T-helper 17 cell (primary cell): Measurements from ENCODE around the gene NUCB1. TPM values are rescaled to one million over a fixed set of nuclear protein-coding genes. Genes with fewer than 3 reads are reported as not detected.
"Not testable (repeated sequence)": the region's sequence is repeated elsewhere in the genome, so short reads cannot be mapped to it uniquely, and the experiment has no call there.

Source experiments
- ATAC-seq: fragments of 150-1000 bp; cut with Tn5 transposase; 2 replicates; pipeline ENCODE4 v1.10.0; 2021; ENCODE audit warnings: mild to moderate bottlenecking, moderate library complexity
- DNase-seq, 3 donors: peaks; one replicate each; pipeline versions ENCODE4 v3.0.0 to v3.0.0-alpha.2; 2020 to 2021
- H3K9me3 ChIP-seq: one replicate; pipeline ENCODE4 v1.7.0; 2013; ENCODE audit warnings: low read length, mild to moderate bottlenecking; ENCODE audit not compliant: control insufficient read depth, poor library complexity, severe bottlenecking
- H3K27ac Mint-ChIP-seq: one replicate; pipeline ENCODE4 v1.8.0; 2022; ENCODE audit warnings: mild to moderate bottlenecking, moderate library complexity, mixed read lengths
- H3K27me3 Mint-ChIP-seq: one replicate; pipeline ENCODE4 v1.8.0; 2022; ENCODE audit warnings: mixed read lengths
- H3K36me3 Mint-ChIP-seq: one replicate; pipeline ENCODE4 v1.8.0; 2022; ENCODE audit warnings: low read depth, mixed read lengths
- H3K4me1 Mint-ChIP-seq: one replicate; pipeline ENCODE4 v1.8.0; 2022; ENCODE audit warnings: mild to moderate bottlenecking, mixed read lengths
- H3K4me3 Mint-ChIP-seq: one replicate; pipeline ENCODE4 v1.8.0; 2022; ENCODE audit warnings: mild to moderate bottlenecking, moderate library complexity, mixed read lengths
- total RNA-seq, 4 donors: library from RNA in 2 of 4; stranded (reverse) in 2 of 4; gene quantifications; one replicate each; pipeline ENCODE4 v1.2.3 and lab custom pipeline; 2022 to 2026

Gene NUCB1
- total RNA-seq, 2 donors from 2014 or later = 118 to 135 TPM

DNA sequence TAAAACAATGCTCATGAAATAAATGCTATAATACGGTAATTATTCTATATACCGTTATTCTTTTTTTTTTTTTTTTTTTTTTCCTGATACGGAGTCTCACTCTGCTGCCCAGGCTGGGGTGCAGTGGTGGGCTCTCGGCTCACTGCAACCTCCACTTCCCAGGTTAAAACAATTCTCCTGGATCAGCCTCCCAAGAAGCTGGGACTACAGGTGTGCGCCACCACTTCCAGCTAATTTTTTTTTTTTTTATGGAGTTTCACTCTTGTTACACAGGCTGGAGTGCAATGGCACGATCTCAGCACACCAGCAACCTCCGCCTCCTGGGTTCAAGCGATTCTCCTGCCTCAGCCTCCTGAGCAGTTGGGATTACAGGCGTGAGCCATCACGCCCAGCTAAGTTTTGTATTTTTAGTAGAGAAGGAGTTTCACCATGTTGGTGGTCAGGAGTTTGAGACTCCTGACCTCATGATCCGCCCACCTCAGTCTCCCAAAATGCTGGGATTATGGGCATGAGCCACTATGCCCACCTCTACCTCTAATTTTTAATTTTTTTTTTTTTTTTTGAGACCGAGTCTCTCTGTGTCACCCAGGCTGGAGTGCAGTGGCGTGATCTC, 21.0 kb upstream of the NUCB1 start:
- peak overlapping the region; percentile 70 for H3K4me3 Mint-ChIP-seq
- H3K27me3 Mint-ChIP-seq = no peaks in the 10 kb centered on the region
- H3K4me1 Mint-ChIP-seq = peaks cover 39% of the 10 kb centered on the region
- DNase-seq (no peak), ATAC-seq (no peak)
- H3K36me3 Mint-ChIP-seq = peaks cover 9% of the 10 kb centered on the region
- H3K9me3 ChIP-seq = no peaks in the 10 kb centered on the region
- H3K27ac Mint-ChIP-seq = peak overlapping the region; percentile 99

DNA sequence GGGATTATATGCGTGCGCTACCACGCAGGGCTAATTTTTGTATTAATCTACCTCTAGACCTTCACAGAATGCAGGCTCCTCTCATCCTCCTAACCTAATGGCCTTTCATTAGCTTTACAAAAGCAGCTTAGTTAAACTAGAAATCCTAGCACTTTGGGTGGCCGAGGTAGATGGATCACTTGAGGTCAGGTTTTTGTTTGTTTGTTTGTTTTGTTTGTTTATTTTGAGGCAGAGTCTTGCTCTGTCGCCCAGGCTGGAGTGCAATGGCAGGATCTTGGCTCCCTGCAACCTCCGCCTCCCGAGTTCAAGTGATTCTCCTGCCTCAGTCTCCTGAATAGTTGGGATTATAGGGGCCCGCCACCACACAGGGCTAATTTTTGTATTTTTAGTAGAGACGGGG, 20.4 kb upstream of the NUCB1 start:
- H3K9me3 ChIP-seq, ATAC-seq, H3K36me3 Mint-ChIP-seq, H3K27me3 Mint-ChIP-seq, DNase-seq: not testable (repeated sequence)
- H3K4me3 Mint-ChIP-seq = peak overlapping the region; percentile 47
- H3K27ac Mint-ChIP-seq = peak overlapping the region; percentile 99
- peaks cover 33% of the 10 kb centered on the region for H3K4me1 Mint-ChIP-seq

DNA sequence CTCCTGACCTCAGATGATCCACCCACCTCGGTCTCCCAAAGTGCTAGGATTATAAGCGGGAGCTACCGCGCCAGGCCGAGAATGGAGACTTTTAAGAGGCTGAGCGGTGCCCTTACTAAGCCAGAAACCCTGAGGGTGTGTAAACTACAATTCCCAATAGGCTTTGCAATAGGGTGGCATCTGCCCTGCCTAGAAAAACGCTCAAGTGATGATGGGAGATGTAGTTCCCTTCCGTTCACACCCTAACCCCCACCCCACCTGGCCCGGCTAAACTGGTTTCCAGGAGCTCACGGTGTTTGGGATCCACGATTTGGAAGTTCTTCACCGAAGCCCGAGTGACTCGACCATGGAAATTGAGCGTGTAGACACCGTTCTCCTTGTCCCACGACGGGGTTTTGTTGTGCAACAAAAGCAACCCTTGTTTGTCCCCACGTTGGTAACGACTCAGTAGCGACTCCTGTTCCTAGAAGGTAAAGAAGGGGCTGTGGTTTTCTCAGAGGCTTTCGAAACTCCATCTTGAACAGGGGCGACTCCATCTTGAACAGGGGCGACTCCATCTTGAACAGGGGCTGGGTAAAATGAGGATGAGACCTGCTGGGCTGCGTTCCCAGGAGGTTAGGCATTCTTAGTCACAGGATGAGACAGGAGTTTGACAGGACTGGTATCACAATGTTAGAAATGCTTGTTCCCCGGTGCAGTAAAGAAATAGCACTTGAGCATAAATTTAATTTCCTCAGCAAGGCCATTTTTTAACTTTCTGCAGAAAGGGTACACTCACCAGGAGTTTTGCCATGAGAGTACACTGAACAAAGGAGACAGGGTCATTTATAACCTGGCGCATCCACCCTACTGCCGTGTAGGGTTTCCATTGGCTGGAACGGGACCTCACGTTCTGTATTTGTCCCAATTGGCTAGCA, 18.1 kb upstream of the NUCB1 start:
- H3K4me3 Mint-ChIP-seq = peak overlapping the region; percentile 68

DNA sequence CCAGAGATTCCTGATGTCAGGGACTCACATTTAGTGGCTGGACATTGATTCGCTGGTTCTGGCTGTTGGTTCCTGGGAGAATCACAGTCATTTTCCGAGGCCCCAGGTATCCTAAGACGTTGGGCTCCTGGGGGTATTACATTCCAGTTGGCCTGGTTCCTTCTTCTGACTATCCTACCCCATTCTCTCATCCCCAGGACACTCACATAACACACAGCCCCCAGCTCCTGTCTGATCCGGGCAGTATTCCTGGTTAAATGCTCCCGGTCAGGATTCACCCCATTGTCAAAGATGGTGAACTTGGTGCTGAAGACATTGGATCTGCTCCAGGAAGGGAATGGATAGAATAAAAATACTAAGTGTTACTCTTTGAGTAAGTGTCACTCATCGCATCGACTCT, 16.4 kb upstream of the NUCB1 start:
- Mint-ChIP-seq H3K27ac (peak overlapping the region; percentile 99), H3K27me3 (no peaks in the 10 kb centered on the region), H3K4me1 (peaks cover 10% of the 10 kb centered on the region), H3K36me3 (no peaks in the 10 kb centered on the region), H3K4me3 (no peak overlapping the region)
- no peak for DNase-seq
- H3K9me3 ChIP-seq = no peaks in the 10 kb centered on the region
- ATAC-seq = no peak

More for the DNA sequence above, 18.1 kb upstream of the NUCB1 start:
- DNase-seq (no peak), ATAC-seq (peak; percentile 52)
- H3K36me3 Mint-ChIP-seq = no peaks in the 10 kb centered on the region
- peak overlapping the region; percentile 99 for H3K27ac Mint-ChIP-seq
- H3K9me3 ChIP-seq = no peaks in the 10 kb centered on the region
- peaks cover 20% of the 10 kb centered on the region for H3K4me1 Mint-ChIP-seq
- H3K27me3 Mint-ChIP-seq = no peaks in the 10 kb centered on the region

DNA sequence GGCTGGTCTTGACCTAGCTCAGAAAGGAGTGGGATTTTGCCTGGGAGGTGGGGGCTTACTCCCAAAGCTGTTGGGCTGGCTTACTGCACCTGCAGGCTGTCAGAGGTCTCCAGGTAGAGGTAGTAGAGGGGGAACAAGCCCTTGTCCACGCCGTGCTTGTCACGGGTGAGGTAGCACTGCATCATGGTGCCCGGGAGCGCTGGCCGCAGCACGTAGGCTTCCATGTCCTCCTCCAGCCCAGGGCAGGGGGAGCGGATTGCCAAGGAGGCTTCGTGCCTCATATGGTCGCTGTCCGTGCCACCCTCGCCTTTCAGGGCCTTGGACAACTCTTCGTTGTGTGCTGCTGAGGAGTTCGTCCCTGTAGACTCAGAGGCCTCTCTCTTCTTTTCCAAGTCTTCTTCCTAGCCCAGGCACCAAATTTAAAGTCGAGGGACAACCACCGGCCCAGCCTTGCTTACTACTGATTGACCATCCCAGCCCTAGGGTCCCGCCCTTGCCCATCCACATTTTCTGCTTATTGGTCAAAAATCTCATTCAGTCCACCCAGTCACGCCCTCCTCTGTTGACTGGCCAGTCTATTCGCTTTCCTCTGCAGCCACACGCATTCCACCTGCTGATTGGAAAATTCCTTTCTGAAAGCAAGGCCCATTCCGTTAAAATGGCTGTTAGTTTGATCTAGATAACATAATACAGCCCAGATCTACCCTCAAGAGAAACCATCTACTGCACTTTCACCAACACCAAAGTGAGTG, 12.1 kb upstream of the NUCB1 start:
- ATAC-seq (no peak), DNase-seq (no peak)
- Mint-ChIP-seq H3K27ac (no peak overlapping the region), H3K4me1 (peaks cover 10% of the 10 kb centered on the region), H3K36me3 (peaks cover 4% of the 10 kb centered on the region), H3K27me3 (peaks cover 23% of the 10 kb centered on the region), H3K4me3 (no peak overlapping the region)
- no peaks in the 10 kb centered on the region for H3K9me3 ChIP-seq

DNA sequence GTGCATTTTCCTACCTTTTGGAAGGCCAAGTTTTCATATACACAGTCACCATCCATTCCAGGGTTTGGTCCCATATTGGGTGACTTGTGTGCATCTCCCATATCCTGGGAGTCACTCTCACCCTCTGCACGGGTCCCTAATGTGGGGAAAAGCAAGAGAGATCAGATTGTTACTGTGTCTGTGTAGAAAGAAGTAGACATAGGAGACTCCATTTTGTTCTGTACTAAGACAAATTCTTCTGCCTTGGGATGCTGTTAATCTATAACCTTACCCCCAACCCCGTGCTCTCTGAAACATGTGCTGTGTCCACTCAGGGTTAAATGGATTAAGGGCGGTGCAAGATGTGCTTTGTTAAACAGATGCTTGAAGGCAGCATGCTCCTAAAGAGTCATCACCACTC, 10.6 kb upstream of the NUCB1 start:
- not testable (repeated sequence) for H3K4me1 Mint-ChIP-seq, H3K27ac Mint-ChIP-seq, ATAC-seq, H3K9me3 ChIP-seq, H3K4me3 Mint-ChIP-seq, H3K36me3 Mint-ChIP-seq, DNase-seq
- peaks cover 31% of the 10 kb centered on the region for H3K27me3 Mint-ChIP-seq

DNA sequence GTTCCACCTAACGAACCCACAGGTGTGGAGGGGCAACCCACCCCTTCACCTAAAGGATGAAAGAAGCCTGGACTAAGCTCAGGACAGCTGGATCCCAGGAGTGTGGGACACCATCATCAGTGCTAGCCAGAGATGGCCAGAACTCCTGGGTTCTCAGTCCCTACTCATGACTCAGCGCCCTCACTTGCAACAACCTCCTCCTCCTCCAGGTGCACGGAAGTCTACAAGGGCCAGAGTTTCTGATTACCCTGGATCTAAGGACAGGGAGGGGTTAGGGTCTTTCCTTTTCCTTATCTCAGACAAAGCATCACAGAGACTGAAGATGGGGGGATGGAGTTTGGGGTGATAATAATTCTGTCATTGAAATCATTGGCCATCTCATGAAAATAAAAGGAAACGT, 9.6 kb upstream of the NUCB1 start:
- no peak for ATAC-seq
- peaks cover 4% of the 10 kb centered on the region for H3K36me3 Mint-ChIP-seq
- peaks cover 37% of the 10 kb centered on the region for H3K27me3 Mint-ChIP-seq
- no peak overlapping the region for H3K4me3 Mint-ChIP-seq
- DNase-seq = no peak
- H3K27ac Mint-ChIP-seq = no peak overlapping the region
- H3K9me3 ChIP-seq = no peaks in the 10 kb centered on the region
- H3K4me1 Mint-ChIP-seq = peaks cover 9% of the 10 kb centered on the region

DNA sequence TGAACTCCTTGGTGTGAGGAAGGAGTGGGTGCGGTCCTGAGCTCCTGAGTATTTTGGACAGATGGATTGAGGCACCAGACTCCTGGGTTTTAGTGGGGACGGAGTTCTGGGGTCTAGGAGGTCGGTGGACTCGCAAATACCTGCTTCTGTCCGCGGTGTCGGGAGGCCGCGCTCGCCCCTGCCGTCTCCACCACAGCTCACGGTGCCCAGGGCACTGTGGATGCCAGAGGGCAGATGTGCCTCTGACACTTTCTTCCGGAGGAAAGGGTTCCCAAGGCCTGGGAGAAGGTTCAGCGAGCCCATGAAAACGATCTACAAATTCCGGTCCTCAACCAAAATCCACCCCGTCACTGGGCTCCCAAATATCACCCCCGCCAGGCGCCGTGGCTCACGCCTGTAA, 4.9 kb upstream of the NUCB1 start:
- no peak for DNase-seq
- H3K9me3 ChIP-seq = no peaks in the 10 kb centered on the region
- peak overlapping the region; percentile 47 for H3K27ac Mint-ChIP-seq
- no peak for ATAC-seq
- H3K4me3 Mint-ChIP-seq = no peak overlapping the region
- peaks cover 18% of the 10 kb centered on the region for H3K4me1 Mint-ChIP-seq
- peaks cover 6% of the 10 kb centered on the region for H3K36me3 Mint-ChIP-seq
- H3K27me3 Mint-ChIP-seq = peaks cover 37% of the 10 kb centered on the region

DNA sequence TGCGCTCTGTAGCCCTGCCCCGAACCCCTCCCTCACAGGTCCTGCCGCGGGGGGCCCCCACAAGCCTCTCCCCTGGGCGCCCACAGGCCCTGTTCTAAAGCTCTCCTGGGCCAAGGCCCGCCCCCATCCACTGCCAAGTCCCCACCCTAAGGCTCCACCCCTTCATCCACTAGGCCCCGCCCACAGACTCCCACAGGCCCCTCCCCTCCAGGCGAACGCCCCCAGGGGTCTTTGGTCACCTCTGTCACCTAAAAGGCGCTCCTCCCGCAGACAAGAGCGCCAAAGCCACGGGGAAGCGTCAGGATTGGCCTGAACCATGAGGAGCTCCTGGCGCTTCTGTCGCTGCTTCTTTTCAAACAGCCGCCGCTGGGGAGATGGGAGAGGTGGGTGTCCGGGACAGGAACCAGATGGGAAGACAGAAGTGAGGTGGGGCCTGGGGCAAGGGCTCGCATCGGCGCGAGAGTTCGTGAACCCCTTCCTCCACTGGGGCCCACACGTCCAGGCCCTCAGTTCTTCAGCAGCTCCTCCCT, 3.9 kb upstream of the NUCB1 start:
- no peaks in the 10 kb centered on the region for H3K9me3 ChIP-seq
- no peak overlapping the region for H3K27ac Mint-ChIP-seq
- peaks cover 30% of the 10 kb centered on the region for H3K27me3 Mint-ChIP-seq
- peaks cover 6% of the 10 kb centered on the region for H3K36me3 Mint-ChIP-seq
- H3K4me3 Mint-ChIP-seq = peak overlapping the region; percentile 59
- H3K4me1 Mint-ChIP-seq = peaks cover 24% of the 10 kb centered on the region
- DNase-seq = peak in 1 of 3 donors; percentile 53
- ATAC-seq = no peak

DNA sequence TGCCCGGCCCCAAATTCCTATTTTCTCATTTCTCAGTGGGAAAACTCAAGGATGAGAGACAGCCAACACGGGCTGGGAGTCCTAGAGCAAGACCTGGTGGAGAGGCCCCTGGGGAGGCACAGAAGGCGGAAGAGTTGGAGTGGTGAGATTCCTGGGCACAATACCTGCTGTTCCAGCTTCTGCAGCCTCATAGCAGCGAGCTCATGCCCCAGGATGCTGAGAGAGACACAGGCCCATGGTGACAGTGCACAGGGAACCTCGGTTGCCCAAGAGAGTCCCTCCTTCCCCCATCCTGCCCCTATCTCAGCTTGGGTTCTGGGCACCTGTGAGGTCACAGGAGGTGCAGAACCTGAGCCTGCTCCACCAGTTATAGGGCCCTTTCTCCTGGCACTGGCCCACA, 2.9 kb upstream of the NUCB1 start:
- ATAC-seq (no peak), DNase-seq (no peak)
- H3K27ac Mint-ChIP-seq = no peak overlapping the region
- no peak overlapping the region for H3K4me3 Mint-ChIP-seq
- H3K9me3 ChIP-seq = no peaks in the 10 kb centered on the region
- peaks cover 21% of the 10 kb centered on the region for H3K27me3 Mint-ChIP-seq
- peaks cover 26% of the 10 kb centered on the region for H3K4me1 Mint-ChIP-seq
- H3K36me3 Mint-ChIP-seq = peaks cover 3% of the 10 kb centered on the region

DNA sequence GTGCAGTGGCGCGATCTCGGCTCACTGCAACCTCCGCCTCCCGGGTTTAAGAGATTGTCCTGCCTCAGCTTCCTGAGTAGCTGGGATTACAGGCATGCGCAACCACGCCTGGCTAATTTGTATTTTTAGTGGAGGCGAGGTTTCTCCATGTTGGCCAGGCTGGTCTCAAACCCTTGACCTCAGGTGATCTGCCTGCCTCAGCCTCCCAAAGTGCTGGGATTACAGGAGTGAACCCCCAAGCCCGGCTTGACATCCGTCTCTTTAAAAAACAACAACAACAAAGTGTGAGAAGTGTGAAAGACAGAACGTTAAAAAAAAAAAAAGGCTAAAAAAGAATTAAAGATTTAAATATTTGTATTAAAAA, 744 bp upstream of the NUCB1 start:
- H3K27ac Mint-ChIP-seq = peak overlapping the region; percentile 97
- not testable (repeated sequence) for H3K27me3 Mint-ChIP-seq, H3K9me3 ChIP-seq, DNase-seq, H3K36me3 Mint-ChIP-seq, ATAC-seq
- H3K4me1 Mint-ChIP-seq = peaks cover 29% of the 10 kb centered on the region
- peak overlapping the region; percentile 99 for H3K4me3 Mint-ChIP-seq

DNA sequence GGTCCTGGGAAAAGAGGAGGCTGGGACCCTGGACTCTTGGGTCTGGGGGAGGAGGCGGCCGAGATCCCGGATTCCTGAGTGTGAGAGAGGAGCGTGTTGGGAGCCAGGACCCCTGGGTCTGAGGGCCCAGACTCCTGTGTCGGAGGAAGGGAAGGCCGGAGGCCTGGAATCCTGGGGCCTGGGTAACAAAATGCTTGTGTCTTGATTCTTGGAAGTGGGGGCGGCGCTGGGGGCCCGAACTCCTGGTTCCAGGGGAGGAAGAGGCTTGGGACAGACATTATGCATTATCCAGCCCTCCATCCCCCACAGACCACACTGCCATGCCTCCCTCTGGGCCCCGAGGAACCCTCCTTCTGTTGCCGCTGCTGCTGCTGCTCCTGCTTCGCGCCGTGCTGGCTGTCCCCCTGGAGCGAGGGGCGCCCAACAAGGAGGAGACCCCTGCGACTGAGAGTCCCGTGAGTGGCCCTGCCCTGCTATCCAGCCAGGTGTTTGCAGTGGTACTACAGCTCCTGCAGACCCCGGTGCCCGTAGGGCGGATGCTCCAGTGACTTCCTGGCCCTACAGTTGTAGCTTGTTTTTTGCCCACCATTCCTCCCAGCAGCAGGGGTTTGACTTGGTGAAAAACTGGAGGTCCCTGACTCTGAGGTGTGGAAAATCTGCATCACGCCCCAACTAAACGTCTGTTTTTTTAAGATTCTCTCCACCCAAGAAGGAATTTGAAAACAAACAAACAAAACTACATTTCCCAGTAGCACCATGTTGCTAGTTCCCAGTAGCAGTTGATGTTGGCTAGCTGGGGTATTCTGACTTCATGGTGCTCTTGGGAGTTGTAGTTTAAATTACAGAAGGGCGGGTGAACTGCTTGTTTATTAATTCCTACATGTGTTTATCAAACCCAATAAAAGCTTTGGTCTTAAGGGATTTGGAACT, 630 bp downstream of the NUCB1 start:
- no peaks in the 10 kb centered on the region for H3K9me3 ChIP-seq
- peaks cover 3% of the 10 kb centered on the region for H3K36me3 Mint-ChIP-seq
- H3K27ac Mint-ChIP-seq = peak overlapping the region; percentile 97
- H3K4me1 Mint-ChIP-seq = peaks cover 25% of the 10 kb centered on the region
- peak overlapping the region; percentile 99 for H3K4me3 Mint-ChIP-seq
- ATAC-seq (peak; percentile 29), DNase-seq (no peak)
- H3K27me3 Mint-ChIP-seq = no peaks in the 10 kb centered on the region
